ENCODE measurements around the gene GNG12. TPM values are rescaled to one million over a fixed set of nuclear protein-coding genes. Genes with fewer than 3 reads are reported as not detected.
A peak's percentile ranks its signal among the peaks of the same experiment; 100 is the strongest.

GNG12 gene
- total RNA-seq, 1 experiment from 2014 or later, result 60.4 TPM

DNA sequence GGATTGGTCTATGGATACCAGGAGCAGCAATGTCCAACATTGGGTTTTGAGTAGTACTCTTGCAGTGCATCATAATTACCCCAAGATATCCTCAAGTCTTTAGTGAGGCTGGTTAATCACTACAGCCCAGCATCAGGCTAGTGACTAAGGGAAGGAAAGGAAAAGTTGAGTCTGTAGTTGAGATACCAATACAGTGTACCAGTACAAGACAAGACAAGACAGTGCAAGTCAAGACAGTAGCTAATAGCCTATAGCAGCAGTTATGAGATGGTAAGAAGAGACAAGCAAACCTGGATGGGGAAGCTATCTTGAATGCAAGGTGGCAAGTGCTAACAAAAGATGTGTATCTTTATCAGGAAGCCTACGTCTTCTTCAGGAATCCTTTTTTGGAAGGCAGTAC, 13.3 kb upstream of the GNG12 start:
- in situ Hi-C loops (cut with HindIII; ENCODE audit: low pct_unique_long_range_greater_than_20kb, low sequenced_read_pairs), result no loop called here
- no peak for DNase-seq (ENCODE audit: low read depth)

DNA sequence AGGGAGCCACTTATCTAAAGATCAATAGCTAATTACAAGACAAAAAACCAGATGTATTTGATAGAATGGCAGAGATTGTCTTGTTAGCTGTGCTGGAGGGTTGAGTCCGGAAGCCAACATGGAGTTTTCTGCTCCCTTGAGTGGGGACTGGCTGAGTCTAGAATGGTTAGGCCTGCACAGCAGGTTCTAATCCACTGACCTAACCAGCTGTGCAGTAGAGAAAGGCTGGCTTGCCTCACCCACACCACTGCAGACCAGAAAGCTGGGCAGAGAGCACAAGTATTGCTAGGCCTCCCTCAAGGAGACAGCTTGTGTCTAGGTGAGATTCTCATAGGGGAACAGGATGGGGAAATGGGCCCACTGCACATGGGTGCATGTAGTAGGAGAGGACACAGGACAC, 11.7 kb upstream of the GNG12 start:
- in situ Hi-C loops (cut with HindIII; ENCODE audit: low pct_unique_long_range_greater_than_20kb, low sequenced_read_pairs), result no loop called here

DNA sequence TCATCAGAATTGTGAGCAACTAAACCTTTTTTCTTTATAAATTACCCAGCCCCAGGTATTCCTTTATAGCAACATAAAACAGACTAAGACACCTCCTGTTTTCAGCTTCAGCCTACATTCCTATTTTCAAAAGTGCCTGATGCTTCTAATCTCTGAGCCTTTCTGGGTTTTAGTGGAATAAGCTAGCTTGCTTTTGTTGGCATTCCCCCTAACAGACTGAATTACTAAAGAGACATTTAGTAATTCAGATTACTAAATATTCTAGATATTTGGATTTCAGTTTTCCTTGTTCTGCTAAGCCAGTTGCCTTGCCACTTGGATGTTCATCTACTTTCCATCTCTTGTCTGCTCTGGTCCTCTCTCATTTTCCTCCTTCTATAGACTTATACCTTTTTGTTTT, 10.5 kb upstream of the GNG12 start:
- in situ Hi-C loops (cut with HindIII; ENCODE audit: low pct_unique_long_range_greater_than_20kb, low sequenced_read_pairs), result no loop called here

More for the DNA sequence above, 11.7 kb upstream of the GNG12 start:
- no peak for DNase-seq (ENCODE audit: low read depth)

DNA sequence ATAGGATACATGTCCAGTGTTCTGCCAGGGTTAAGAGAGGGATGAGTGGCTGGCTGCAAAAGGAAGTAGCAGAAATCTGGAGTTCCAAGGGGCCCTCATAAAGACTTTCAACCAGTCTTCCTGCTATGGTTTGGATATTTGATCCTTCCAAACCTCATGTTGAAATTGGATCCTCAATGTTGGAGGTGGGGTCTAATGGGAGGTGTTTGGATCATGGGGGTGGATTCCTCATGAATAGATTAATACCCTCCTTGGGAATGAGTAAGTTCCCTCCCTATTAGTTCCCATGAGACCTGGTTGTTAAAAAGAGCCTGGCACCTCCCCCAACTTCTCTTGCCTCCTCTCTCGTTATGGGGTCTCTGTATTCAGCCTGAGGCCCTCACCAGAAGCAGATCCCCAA, 10.1 kb upstream of the GNG12 start:
- DNase-seq (ENCODE audit: low read depth), result no peak
- in situ Hi-C loops (cut with HindIII; ENCODE audit: low pct_unique_long_range_greater_than_20kb, low sequenced_read_pairs), result no loop called here

More for the DNA sequence above, 10.5 kb upstream of the GNG12 start:
- no peak for DNase-seq (ENCODE audit: low read depth)

DNA sequence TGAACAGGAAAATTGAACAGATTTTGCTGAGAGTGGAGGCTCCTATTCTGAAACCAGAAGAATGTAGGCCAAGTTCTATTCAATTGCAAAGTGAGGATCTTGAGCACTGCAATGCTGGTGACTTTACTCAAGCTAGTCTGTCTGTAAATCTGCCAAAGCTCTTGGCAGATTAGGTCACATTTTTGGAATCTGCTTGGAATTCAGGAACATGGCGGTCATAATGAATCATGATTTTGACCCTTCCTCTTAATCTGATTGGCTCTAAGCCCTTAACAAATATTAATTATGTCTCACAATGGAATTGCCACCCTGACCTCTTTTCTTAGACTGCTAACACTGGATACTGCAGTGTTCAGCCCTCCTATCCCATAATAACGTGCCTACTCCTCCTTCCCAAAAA, 7.2 kb upstream of the GNG12 start:
- no peak for DNase-seq (ENCODE audit: low read depth)
- in situ Hi-C loops (cut with HindIII; ENCODE audit: low pct_unique_long_range_greater_than_20kb, low sequenced_read_pairs), result no loop called here

DNA sequence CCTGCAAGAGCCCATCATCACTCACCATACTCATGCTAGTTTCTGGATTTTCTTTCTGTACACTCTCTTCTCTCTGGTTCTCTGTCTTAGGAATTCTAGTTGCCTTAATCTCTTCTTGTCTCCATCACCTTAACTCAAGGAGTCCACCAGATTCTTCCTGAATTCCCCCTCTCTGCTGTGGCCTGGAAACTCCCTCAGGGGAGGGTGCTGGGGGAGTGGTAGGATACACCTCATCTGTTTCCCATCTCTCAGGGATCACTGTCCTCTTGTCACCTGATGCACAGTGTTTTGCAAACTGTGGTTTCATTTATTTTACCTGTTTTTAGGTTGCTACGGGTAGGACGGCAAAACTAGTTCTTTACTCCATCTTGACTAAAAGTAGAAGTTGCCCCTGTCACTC, 6.6 kb upstream of the GNG12 start:
- no peak for DNase-seq (ENCODE audit: low read depth)
- in situ Hi-C loops (cut with HindIII; ENCODE audit: low pct_unique_long_range_greater_than_20kb, low sequenced_read_pairs), result no loop called here

DNA sequence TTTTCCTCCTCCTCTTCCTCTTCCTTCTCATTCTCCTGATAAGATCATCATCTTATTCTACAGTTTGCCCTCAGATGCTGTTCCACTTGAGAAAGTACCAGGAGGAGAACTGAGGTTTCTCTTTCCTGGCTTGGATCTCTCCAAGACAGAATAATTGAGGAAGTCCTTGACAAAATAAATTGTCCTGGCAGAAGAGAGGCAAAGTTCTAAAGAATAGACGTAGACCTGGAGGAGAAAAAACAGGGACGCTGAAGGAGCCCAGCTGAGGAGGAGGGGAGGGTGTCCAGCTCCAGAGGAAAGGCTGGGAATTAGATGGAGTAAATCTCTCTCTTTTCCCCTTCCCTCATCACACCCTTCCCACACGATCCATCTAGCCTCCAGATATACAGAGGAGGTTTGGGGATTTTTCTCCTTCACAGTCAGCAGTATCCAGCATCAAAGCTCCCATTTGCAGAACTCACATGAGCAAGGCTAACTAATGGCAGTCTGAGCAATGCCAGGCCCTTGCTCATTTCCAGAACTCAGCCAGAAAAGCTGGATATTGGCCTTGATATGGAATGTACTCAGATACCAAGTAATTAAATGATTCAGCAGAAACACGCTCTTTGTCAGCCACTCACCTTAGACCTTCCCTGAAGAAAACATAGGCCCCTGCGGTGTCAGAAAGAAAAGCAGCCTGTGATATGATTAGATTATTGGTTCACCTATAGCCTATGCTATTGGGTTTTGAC, 5.1 kb upstream of the GNG12 start:
- in situ Hi-C loops (cut with HindIII; ENCODE audit: low pct_unique_long_range_greater_than_20kb, low sequenced_read_pairs), result no loop called here
- DNase-seq (ENCODE audit: low read depth), result no peak

DNA sequence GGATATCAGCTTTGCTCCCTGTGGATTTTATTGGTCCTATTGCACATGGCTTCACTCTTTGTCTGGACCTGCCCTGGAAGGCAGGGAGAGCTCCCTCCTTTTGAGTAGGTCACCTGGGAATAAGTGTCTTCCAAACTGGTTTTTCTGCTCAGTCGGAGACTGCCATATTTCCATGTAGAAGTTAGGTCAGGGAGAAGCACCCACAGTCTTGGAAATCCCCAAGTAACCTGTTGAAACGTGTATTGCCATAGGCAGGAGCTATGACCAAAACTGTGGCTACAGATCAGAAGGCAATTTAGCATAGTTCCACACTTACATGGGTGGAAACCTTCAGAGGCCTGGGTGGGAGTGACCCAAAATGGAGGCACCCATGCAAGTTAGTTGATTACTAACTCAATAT, 3.5 kb upstream of the GNG12 start:
- in situ Hi-C loops (cut with HindIII; ENCODE audit: low pct_unique_long_range_greater_than_20kb, low sequenced_read_pairs), result no loop called here
- DNase-seq (ENCODE audit: low read depth), result no peak

DNA sequence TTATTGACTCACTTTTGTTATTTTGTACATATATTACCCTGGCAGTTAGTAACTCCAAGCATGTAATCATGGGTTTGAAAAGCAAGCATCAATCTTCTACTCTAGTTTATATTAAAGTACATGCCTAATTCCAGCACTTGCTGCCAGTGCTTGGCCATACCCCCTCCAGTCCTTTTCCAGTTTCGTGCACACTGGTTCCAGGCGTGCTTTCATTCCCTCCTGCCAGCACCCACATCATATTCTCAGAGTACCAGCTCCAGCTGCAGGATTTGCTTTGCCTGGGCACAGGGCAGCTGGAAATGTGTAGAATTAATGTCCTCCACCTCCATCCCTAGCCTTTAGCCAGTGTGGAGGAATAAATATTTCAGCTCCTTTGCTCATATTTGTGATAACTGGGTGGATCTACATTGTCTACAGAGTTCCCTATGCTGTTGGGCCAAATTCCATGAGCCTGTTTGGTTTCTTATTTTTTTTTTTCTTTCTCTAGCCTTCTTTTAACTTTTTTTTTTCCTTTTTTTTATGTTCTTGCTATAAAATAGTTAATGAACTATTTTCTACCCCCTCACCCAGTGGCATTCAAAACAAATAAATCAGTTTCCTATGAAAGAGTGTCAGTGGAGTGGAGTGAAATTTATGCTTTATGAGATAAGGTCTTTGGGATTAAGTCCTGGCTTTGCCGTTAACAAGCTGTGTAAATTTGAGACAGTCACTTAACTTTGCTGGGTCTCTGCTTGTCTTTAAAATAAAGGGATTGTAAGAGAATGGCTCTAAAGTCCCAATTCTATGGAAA, 2.6 kb upstream of the GNG12 start:
- in situ Hi-C loops (cut with HindIII; ENCODE audit: low pct_unique_long_range_greater_than_20kb, low sequenced_read_pairs), result no loop called here
- no peak for DNase-seq (ENCODE audit: low read depth)

DNA sequence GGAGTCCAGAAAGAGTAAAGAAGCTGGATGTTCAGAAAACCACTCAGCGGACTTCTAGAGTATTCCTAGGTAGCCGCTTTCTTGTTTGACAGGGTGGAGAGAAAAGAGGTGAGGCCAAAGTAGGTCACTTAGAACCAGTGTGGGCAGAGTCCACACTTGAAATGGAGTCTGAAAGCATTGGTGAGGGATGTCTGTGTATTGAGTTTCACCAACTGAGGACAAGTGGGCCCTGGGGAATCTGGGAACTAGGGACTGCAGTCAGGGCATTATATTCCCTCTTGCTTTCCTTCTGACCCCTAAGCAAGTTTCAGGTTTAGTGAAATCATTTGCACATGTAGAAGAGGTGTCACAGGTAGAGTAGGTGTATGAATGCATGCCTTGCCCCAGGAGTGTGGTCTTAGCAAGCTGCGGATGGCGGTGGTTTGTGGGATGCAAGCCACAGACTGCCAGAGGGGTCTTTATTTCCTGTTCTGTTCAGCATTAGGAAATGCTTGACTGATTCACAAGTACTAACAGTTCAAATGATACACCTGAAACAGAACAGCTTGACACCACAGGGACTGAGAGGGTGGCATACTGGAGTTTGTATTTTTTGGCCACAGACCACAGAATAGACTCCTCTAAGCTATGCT, 1.1 kb upstream of the GNG12 start:
- in situ Hi-C loops (cut with HindIII; ENCODE audit: low pct_unique_long_range_greater_than_20kb, low sequenced_read_pairs), result no loop called here
- no peak for DNase-seq (ENCODE audit: low read depth)

DNA sequence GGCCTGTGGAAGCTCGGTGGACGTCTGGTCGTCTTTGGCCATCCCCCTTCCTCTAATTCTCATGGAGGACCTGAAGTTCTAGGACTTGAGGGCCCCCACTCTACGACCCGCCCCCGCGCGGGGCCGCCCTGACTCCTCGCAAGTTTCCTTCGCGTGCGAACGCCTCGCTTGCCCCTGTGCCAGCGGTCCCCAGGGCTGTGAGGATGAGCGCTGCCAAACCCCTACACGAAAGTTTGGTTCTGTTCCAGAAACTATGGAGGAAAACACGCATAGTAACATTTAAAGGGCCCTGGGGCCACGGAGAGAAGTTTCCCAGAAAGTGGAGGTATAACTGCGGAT, 304 bp upstream of the GNG12 start:
- no peak for DNase-seq (ENCODE audit: low read depth)
- in situ Hi-C loops (cut with HindIII; ENCODE audit: low pct_unique_long_range_greater_than_20kb, low sequenced_read_pairs), result no loop called here

DNA sequence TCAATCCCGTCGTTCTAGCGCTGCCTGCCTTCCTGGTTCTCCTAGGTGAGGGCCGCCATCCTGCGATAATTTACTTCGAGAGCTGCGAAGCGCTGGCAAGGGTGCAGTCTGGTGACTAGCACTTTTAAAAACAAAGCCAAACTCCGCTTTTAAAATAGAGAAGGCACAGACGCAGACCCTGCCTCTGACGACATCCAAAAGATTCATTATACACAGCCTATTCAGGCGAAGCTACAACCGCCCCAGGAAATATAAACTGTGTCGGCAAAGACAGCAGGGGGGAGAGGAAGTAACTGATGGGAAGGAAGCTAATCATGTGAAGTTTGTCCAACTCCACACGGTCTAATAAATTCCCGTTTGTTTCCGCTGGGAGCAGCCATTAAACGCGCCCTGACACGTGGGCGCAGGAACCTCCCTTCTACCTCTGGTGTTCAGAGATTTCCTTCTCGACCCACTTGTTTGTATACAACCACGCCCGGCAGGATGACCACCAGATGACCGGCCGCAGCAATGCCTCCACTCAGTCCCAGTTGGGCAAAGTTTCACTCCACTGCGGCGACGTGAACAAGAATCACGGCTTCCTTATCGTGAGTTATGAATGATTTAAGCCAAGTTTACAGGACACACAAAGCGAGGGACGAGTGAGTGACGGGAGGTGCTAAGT, 1.3 kb downstream of the GNG12 start:
- in situ Hi-C loops (cut with HindIII; ENCODE audit: low pct_unique_long_range_greater_than_20kb, low sequenced_read_pairs), result no loop called here
- peak; percentile 76 for DNase-seq (ENCODE audit: low read depth)

DNA sequence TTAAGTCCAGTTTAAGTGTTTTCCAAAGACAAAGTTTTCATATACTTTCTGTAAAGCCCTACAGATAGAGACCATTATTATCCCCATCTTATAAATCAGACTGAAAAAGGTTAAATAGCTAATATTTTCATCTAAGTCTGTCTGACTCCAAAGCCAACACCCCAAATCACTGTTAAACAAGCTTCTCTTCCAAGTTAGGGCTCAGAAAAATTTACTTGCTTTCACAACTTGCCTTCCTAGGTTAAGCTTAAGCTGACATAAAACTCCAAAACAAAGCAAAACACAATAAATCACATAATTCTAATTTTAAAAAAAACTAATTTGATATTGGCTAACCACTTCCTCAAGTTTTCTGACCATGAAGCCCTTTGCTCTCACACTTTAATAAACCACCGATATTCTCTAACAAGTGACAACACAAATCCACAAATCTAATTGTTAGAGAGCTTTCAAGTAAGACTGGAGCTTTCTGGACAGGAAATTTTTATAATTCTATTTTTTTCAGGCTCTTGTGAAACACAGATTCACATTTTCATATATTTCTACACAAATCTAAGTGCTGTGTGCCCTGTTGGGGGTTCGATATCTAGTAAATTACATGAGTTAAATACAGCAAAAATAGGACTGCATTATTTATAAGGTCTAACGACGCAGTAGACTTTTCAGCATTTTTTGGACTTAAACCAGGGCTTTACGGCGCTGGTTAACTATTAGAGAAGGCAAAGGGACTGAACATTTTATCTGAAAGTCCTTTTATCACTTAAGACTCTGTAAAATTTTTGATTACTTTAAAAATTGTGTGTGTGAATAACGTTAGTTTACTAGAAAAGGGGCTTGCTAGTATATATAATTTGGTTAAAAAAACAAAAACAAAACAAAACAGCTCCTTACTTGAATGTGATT, 2.1 kb downstream of the GNG12 start:
- in situ Hi-C loops (cut with HindIII; ENCODE audit: low pct_unique_long_range_greater_than_20kb, low sequenced_read_pairs), result no loop called here
- DNase-seq (ENCODE audit: low read depth), result peak; percentile 12

DNA sequence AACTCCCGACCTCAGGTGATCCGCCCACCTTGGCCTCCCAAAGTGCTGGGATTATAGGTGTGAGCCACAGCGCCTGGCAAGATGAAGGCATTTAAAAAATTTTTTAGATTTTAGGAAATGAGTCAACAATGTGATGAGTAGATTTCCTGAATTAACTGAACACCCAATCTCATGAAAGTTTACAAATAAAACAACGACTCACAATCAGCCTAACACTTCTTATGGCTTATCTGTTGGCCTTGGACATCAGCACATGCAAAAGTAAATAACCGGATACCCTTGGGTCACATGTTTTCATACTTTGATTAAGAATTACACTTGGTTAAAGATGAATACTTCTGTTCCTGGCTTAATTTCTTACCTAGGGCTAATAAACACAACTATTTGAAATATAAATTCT, 3.0 kb downstream of the GNG12 start:
- in situ Hi-C loops (cut with HindIII; ENCODE audit: low pct_unique_long_range_greater_than_20kb, low sequenced_read_pairs), result no loop called here
- no peak for DNase-seq (ENCODE audit: low read depth)

DNA sequence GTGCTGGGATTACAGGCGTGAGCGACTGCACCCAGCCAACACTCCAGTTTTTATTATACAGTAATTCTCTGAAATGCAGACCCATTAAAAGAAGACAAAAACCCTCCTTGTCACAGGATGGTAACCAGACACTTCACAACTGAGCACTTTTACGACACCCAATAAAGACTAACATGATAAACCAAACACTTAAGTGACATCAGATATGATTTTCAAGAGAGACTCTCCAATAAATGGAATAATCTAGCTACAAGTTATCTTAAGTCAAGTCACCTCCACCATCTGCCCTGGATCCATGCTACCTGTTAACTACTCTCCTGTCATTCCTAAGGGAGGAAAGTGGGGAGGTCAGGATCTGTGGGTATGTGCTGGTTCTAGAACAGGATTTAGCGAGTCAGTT, 5.6 kb downstream of the GNG12 start:
- in situ Hi-C loops (cut with HindIII; ENCODE audit: low pct_unique_long_range_greater_than_20kb, low sequenced_read_pairs), result no loop called here
- DNase-seq (ENCODE audit: low read depth), result no peak

DNA sequence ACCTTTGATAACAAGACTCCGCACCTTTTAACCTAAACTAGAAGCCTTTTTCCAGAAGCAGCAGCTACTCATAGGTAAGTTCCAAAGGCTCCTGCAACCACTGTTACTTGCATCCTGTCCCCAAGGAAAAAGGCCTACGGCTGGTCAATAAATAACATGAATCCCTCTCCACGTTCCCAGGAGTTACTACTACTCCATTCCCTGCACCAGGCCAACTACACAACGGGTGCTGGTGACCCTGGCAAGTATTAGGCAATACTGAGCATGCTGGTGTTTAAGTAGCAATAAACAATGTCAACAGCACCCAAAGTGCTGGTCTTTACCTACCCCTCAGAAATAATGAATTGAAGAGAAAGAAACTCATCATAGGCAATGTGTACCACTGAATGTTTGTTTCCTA, 7.7 kb downstream of the GNG12 start:
- in situ Hi-C loops (cut with HindIII; ENCODE audit: low pct_unique_long_range_greater_than_20kb, low sequenced_read_pairs), result no loop called here
- DNase-seq (ENCODE audit: low read depth), result no peak

DNA sequence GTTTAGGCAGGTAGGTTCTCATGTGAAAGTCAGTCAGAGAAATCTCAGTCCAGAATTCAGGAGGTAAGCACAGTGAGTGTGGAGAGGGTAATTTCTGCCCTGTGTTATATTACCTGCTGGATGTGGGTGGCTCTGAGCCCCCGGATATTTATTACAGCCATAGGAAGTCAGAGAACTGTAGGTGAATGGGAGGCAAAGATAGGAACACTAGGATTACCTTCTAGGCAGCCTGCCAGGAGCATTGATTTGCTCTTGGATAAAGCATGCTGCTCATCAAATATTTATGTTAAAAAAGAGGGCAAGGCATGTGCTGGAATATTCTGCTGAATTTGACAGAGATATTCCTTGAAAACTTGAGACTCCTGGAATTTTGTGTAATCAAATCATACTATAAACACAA, 8.5 kb downstream of the GNG12 start:
- DNase-seq (ENCODE audit: low read depth), result no peak
- in situ Hi-C loops (cut with HindIII; ENCODE audit: low pct_unique_long_range_greater_than_20kb, low sequenced_read_pairs), result no loop called here

DNA sequence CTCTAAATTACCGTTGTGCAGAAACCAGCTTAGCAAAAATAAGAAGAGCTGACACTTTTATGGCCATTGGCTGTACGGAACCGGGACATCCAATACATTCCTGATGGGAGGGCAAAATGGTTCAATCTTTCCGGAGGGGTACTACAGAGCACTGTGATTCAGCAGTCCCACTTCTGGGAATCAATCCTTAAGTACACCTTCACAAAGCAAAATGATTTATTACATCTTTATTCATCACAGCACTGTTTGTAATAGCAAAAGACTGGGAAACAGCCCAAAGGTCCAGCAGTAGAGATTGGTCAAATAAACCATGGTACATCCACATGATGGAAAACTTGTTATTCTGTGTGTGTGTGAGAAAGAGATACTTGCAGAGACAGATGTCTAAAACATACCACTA, 9.7 kb downstream of the GNG12 start:
- DNase-seq (ENCODE audit: low read depth), result no peak
- in situ Hi-C loops (cut with HindIII; ENCODE audit: low pct_unique_long_range_greater_than_20kb, low sequenced_read_pairs), result no loop called here
